Activated CD4-positive, alpha-beta T cell treated with anti-CD3 and anti-CD28 coated beads, Interleukin-2, Interleukin-4, amounts not matched to agents 100 ng/mL and 50 ng/mL, durations not matched to agents 16 hours and 8 hours (primary cell): ENCODE measurements around the gene PROM1.
A peak's percentile ranks its signal among the peaks of the same experiment; 100 is the strongest.

Experiments used
- DNase-seq: peaks from one replicate; pipeline ENCODE4 v3.0.0-alpha.2; 2020; ENCODE audit warnings: low spot score

Gene PROM1

DNA sequence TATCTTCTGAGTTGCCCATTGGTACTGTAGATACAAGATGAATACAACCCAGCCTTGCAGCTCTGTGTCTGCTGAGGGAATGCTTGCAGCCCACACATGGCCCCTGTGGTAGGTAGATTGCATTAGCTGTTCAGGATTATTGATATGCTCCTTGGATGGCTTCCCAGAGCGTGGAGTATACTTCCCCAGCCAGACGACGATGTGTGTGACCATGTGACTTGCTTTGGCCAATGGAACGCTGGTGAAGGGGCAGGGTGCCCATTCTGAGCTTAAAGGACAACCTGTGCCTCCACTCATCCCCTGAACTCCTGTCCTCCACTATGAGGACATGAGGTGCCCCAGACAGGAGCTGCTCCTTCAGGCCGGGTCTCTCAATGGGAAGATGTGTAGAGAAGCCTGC, 96.9 kb downstream of the PROM1 start:
- no peak for DNase-seq

DNA sequence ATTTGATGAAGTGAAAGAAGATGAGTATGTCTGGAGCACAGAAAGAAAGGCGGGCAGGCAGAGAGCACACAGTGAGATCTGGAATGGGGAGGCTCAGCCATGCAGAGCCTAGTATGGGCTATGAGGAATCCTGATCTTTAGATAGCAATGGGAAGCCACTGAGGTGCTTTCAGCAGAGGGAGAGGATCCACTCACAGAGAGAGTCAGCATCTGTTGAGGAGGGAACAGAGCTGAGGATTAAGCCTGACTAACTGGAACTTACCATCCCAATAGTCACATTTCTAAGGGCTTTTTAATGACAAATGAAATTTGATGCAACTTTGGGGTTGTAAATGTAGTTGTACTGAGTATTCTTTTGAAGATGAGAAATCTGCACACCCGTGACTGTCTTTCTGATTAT, 100.2 kb downstream of the PROM1 start:
- no peak for DNase-seq

DNA sequence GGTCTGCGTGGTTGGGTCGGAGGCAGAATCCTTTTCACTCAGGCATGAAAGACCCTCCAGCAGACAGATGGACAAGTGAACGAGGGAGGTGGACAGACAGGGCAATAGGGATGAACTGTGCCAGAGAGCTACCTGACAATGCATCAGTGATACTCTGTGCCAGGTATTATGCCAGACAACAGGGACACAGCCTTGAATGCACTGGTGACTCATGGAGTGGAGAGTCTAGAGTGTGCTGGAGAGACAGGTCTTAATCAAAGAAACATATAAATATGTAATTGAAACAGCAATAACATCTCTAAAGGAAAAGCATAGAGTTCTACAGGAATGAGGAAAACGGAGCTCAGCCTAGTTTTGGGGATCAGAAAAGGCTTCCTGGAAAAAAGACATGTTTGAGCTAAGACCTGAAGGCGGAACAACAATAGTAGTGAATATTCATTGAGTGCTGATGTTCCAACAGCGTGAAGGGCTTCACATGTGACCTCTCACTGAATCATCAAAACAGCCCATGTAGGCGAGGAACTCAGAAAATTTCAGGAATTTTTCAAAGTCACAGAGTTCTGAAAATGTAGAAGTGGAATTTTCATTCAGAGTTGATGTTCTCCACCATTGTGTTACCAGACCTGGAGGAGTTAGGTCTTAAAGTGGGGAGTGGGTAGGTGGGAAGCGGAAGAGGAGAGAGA, 100.8 kb downstream of the PROM1 start:
- no peak for DNase-seq

GRCh38 chr4:15976456-15977447, 107.1 kb downstream of the PROM1 start:
- DNase-seq: no peak

DNA sequence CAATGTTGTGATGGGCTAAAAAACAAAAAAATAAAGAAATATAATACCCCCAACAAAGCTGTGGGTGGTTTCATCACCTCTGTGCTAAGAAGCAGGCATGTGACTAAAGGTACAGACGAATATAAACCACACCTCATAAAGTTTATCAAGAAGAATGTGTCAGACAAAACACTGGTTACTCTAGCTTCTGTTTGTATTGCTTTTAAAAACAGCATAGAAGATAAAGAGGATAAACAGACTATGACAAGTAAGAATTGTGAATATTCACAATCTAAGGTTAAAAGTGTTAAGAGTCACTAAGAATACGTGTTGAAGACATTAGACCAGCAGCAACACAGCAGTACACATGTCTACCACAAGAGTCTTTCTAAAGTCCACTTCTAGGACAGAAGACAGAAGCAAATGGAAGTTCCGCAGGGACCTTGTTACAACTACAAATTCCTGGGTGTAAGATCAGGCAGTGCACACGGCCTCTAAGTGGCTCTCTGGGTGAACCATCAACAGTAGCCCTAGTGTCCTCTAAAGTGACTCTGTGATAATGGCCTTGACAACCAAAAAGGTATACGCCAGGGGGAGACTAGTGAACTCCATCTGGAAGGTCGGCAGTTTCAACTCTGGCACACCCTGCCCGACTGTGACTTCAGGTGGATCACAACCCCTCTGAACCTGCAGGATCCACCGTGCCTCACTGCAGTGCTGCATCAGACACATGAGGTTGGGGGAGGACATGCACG, 112.6 kb downstream of the PROM1 start:
- DNase-seq: no peak

GRCh38 chr4:15968551-15969300, 115.1 kb downstream of the PROM1 start:
- no peak for DNase-seq

- DNase-seq: no peak
Measured at GRCh38 chr4:15965325-15965724, 118.5 kb downstream of the PROM1 start.

- no peak for DNase-seq
Measured at GRCh38 chr4:15964159-15964558, 119.7 kb downstream of the PROM1 start.

DNA sequence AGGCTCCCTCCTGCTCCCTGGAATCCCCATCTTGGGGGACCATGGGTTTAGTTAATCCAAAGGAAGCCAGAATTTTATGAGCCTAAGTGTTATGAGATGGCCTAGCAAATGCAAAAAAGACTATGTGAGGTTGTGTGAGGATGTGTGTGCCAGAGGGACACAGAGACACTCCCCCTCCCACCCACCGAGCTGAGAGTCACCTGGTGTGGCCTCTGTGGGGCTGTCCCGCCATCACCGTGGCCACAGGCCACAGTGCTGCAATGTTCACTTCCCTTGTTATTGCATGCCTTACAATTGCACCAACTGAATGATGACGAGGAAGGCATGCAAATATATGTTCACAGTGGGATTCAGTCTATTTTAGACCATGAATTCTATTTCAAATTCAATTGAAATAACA, 120.2 kb downstream of the PROM1 start:
- peak; percentile 19 for DNase-seq

GRCh38 chr4:15963001-15963451, 120.8 kb downstream of the PROM1 start, which contains the start of gene FGFBP2:
TSS of gene FGFBP2 (minus strand) at chr4:15963175. CDS start at chr4:15963129, 46 bp downstream.
- peak; percentile 45 for DNase-seq

- no peak for DNase-seq
Measured at GRCh38 chr4:15961781-15962510, 121.9 kb downstream of the PROM1 start.

- DNase-seq: no peak
Measured at GRCh38 chr4:15958562-15958961, 125.3 kb downstream of the PROM1 start.

DNA sequence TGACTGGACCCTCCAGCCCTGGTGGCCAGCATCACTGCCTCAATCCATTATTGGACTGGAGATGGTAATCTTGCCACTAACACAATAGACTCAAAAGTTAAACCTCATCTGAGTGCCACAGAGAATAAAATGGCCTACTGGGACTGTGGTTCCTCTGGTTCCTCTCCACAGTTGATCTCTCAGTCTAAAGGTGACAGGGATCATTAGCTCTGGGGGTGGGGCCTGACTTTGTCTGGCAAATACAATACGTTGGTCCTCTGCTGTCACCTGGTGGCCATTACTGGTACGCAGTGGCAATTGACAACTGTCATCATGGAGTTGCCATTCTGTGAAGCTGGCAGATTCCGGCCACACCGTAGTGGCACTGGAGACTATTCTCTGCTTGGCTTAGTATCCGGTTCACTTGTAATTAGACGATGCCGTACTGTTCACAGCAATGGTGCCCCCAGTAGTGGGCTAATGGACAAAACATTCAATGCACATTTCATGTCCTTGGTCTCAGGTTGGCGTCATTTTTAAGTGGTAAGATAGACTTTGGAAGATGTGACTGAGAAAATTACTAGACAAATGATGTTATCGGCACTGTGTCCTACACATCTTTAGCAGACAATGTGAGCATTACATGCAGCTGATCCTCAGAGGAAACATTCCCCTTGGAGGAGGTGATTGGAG, 127.5 kb downstream of the PROM1 start:
- peak; percentile 73 for DNase-seq

DNA sequence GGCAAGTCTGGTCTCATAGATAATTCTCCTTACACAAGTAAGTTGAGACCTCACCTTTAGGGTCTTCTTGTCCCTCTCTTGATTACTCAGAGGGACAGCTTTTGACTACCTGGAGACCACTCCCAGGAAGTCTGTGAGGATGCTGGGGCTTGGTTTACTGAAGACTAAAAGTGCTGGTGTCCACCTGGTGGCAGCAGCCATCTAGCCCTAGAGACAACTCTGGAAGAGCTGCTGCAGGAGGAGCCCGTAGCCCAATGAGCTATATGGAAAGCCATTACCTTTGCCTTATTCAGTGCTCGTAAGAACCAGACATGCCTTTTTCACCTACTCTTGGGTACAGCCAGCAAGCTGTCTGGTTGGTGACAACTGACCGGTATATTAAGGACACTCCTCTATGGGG, 128.2 kb downstream of the PROM1 start:
- DNase-seq: no peak

GRCh38 chr4:15953625-15954024, 130.2 kb downstream of the PROM1 start:
- DNase-seq: no peak

GRCh38 chr4:15951781-15952180, 132.0 kb downstream of the PROM1 start:
- no peak for DNase-seq

GRCh38 chr4:15948826-15949225, 135.0 kb downstream of the PROM1 start:
- no peak for DNase-seq

DNA sequence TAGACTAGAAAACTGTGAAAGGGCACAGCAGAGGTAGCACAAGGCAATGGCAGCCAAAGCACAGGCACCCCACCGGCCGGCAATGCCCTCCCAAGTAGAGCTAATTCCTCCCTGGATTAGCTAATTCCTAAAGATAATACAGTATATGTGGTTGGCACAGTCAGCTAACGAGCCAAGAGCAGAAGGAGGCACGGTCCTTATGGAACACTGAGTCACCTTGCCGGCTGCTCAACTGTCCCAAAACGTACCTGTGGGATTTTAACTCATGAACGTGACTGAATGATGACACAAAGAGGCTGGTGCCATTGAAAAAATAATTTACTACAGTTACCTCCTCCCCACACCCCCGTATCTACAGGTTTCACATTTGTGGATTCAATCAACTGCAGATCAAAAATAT, 136.1 kb downstream of the PROM1 start:
- DNase-seq: no peak

GRCh38 chr4:15945516-15945915, 138.3 kb downstream of the PROM1 start:
- DNase-seq: no peak

DNA sequence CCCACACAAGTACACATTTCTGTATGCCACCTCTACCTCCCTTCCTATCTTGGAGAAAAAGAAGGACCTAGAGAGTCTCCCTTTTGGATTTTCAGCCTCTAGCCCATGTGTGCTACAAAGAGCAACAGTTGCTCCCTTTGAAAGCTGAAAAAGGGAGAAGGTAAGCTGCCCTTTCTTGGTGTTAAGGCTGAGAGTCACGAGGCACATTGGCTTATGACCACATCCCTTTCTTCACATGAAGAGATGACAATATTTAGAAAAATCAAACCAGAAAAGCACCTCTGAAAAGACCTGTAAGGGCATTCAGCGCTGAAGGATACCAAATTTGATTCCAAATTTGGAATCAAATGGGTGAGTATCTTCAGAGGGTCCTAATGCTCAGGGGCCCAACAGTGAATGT, 138.9 kb downstream of the PROM1 start:
- no peak for DNase-seq
